IMR-90 (cell line): ENCODE measurements around the gene COL9A3.

Experiments used
- CHD1 ChIP-seq: IDR thresholded peaks from 2 replicates; pipeline ENCODE4 v1.6.1; 2012; ENCODE audit warnings: low read depth, low read length, improper control_type of control experiment
- POLR2A ChIP-seq: IDR thresholded peaks from 2 replicates; pipeline ENCODE4 v1.6.1; 2012; ENCODE audit warnings: mild to moderate bottlenecking, low read depth, low read length
- RCOR1 ChIP-seq: IDR thresholded peaks from 2 replicates; pipeline ENCODE4 v1.6.1; 2012; ENCODE audit warnings: mild to moderate bottlenecking, low read length, improper control_type of control experiment; ENCODE audit not compliant: insufficient replicate concordance
- RFX5 ChIP-seq: IDR thresholded peaks from 2 replicates; pipeline ENCODE4 v1.8.0; 2012; ENCODE audit warnings: low read depth, mild to moderate bottlenecking, low read length, moderate library complexity
- TF ChIP-seq, protein P1 (sequence below): conservative IDR thresholded peaks from 2 replicates; pipeline ENCODE4 v1.5.1; 2012; ENCODE audit warnings: mild to moderate bottlenecking, low read depth, low read length, improper control_type of control experiment

DNA sequence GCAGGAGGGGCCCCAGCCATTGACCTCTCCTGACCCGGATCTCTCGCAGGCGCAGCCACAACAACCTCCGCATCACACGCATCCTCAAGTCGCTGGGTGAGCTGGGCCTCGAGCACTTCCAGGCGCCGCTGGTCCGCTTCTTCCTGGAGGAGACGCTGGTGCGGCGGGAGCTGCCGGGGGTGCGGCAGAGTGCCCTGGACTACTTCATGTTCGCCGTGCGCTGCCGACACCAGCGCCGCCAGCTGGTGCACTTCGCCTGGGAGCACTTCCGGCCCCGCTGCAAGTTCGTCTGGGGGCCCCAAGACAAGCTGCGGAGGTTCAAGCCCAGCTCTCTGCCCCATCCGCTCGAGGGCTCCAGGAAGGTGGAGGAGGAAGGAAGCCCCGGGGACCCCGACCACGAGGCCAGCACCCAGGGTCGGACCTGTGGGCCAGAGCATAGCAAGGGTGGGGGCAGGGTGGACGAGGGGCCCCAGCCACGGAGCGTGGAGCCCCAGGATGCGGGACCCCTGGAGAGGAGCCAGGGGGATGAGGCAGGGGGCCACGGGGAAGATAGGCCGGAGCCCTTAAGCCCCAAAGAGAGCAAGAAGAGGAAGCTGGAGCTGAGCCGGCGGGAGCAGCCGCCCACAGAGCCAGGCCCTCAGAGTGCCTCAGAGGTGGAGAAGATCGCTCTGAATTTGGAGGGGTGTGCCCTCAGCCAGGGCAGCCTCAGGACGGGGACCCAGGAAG is 4.5 kb upstream of the COL9A3 start:
- TF ChIP-seq, protein P1, sequence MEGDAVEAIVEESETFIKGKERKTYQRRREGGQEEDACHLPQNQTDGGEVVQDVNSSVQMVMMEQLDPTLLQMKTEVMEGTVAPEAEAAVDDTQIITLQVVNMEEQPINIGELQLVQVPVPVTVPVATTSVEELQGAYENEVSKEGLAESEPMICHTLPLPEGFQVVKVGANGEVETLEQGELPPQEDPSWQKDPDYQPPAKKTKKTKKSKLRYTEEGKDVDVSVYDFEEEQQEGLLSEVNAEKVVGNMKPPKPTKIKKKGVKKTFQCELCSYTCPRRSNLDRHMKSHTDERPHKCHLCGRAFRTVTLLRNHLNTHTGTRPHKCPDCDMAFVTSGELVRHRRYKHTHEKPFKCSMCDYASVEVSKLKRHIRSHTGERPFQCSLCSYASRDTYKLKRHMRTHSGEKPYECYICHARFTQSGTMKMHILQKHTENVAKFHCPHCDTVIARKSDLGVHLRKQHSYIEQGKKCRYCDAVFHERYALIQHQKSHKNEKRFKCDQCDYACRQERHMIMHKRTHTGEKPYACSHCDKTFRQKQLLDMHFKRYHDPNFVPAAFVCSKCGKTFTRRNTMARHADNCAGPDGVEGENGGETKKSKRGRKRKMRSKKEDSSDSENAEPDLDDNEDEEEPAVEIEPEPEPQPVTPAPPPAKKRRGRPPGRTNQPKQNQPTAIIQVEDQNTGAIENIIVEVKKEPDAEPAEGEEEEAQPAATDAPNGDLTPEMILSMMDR, result no peak
- no peak for TF ChIP-seq POLR2A
- TF ChIP-seq RFX5, result no peak
- TF ChIP-seq CHD1, result no peak
- no peak for TF ChIP-seq RCOR1
